Tibial artery (tissue), 4 donors: ENCODE measurements around the gene OTUB1.

Source experiments
- DNase-seq, 2 donors: peaks; one replicate each; pipeline ENCODE4 v3.0.0-alpha.2; 2019
- H3K27ac ChIP-seq, 2 donors: fragments of 200-600 bp; sonication (generic) in 1 of 2; 1 replicate in 1 of 2; 2 replicates in 1 of 2; pipeline ENCODE4 v1.5.1; 2018 to 2019; ENCODE audit warnings: mild to moderate bottlenecking in 1 of 2
- H3K27me3 ChIP-seq, 2 donors: fragments of 200-600 bp; sonication (generic) in 1 of 2; one replicate each; pipeline versions ENCODE4 v1.5.1 to v1.6.0; 2016 to 2019
- H3K36me3 ChIP-seq, 3 donors: fragments of 200-600 bp; sonication (generic) in 2 of 3; one replicate each; pipeline ENCODE4 v1.5.1; 2016 to 2019; ENCODE audit warnings: mild to moderate bottlenecking in 2 of 3
- H3K4me1 ChIP-seq, 4 donors: fragments of 200-600 bp; sonication (generic) in 2 of 4; 1 replicate in 3 of 4; 2 replicates in 1 of 4; pipeline ENCODE4 v1.5.1; 2016 to 2019
- H3K4me3 ChIP-seq, 2 donors: fragments of 200-600 bp; sonication (generic) in 1 of 2; 1 replicate in 1 of 2; 2 replicates in 1 of 2; pipeline ENCODE4 v1.5.1; 2018 to 2019; ENCODE audit warnings: mild to moderate bottlenecking in 2 of 2
- H3K9me3 ChIP-seq, 3 donors: fragments of 200-600 bp; sonication (generic) in 1 of 3; one replicate each; pipeline ENCODE4 v1.5.1; 2016 to 2019
- CTCF ChIP-seq, 2 experiments: fragments of 200-600 bp in 1 of 2; fragments of 450-650 bp in 1 of 2; IDR thresholded peaks; one replicate each; pipeline ENCODE4 v1.5.1; 2017 to 2019; ENCODE audit warnings: antibody characterized with exemption in 2 of 2, mild to moderate bottlenecking in 1 of 2, moderate library complexity in 1 of 2
- intact Hi-C: fragments of 100-400 bp; cut with DNase I; formaldehyde crosslinking; loops from one replicate; pipeline ENCODE4 v1.15.0; 2023; ENCODE audit warnings: low total_unique reads

OTUB1 gene

GRCh38 chr11:64023712-64024710 is 37.8 kb downstream of the OTUB1 start:
- no peak for TF ChIP-seq CTCF (IDR thresholded peaks at IDR 0.05)
- H3K27me3 ChIP-seq = peaks cover 0 to 18% of the 10 kb centered on the region in 2 donors
- no peak overlapping the region for H3K27ac ChIP-seq
- H3K4me1 ChIP-seq = peaks cover 0 to 14% (median 6%) of the 10 kb centered on the region in 4 donors
- H3K4me3 ChIP-seq = no peak overlapping the region
- H3K9me3 ChIP-seq = no peaks in the 10 kb centered on the region
- H3K36me3 ChIP-seq = no peaks in the 10 kb centered on the region
- DNase-seq = no peak
- intact Hi-C loops = no loop called here

- no peaks in the 10 kb centered on the region for H3K9me3 ChIP-seq
- intact Hi-C loops = no loop called here
- no peak overlapping the region for H3K4me3 ChIP-seq
- no peak for TF ChIP-seq CTCF (IDR thresholded peaks at IDR 0.05)
- no peak overlapping the region for H3K27ac ChIP-seq
- H3K27me3 ChIP-seq = peaks cover 0 to 21% of the 10 kb centered on the region in 2 donors
- DNase-seq = no peak
- no peaks in the 10 kb centered on the region for H3K36me3 ChIP-seq
- peaks cover 0 to 9% (median 6%) of the 10 kb centered on the region in 4 donors for H3K4me1 ChIP-seq
Measured at GRCh38 chr11:64025205-64025604, 39.0 kb downstream of the OTUB1 start.

GRCh38 chr11:64026575-64027205 is 40.5 kb downstream of the OTUB1 start:
- Histone ChIP-seq H3K9me3 (no peaks in the 10 kb centered on the region), H3K27me3 (peaks cover 0 to 20% of the 10 kb centered on the region in 2 donors), H3K4me3 (no peak overlapping the region), H3K4me1 (peaks cover 0 to 9% (median 6%) of the 10 kb centered on the region in 4 donors), H3K27ac (no peak overlapping the region), H3K36me3 (no peaks in the 10 kb centered on the region)
- TF ChIP-seq CTCF (IDR thresholded peaks at IDR 0.05) = no peak
- intact Hi-C loops = no loop called here
- DNase-seq = no peak

GRCh38 chr11:64027651-64028397 is 41.6 kb downstream of the OTUB1 start:
- intact Hi-C loops = no loop called here
- no peak overlapping the region for H3K27ac ChIP-seq
- DNase-seq = no peak
- no peaks in the 10 kb centered on the region for H3K36me3 ChIP-seq
- peaks cover 0 to 30% of the 10 kb centered on the region in 2 donors for H3K27me3 ChIP-seq
- H3K9me3 ChIP-seq = no peaks in the 10 kb centered on the region
- no peak overlapping the region for H3K4me3 ChIP-seq
- H3K4me1 ChIP-seq = peaks cover 0 to 9% (median 6%) of the 10 kb centered on the region in 4 donors
- TF ChIP-seq CTCF (IDR thresholded peaks at IDR 0.05) = no peak

GRCh38 chr11:64028398-64029115 is 42.3 kb downstream of the OTUB1 start:
- Histone ChIP-seq H3K4me3 (no peak overlapping the region), H3K27me3 (peaks cover 0 to 37% of the 10 kb centered on the region in 2 donors), H3K36me3 (no peaks in the 10 kb centered on the region), H3K9me3 (no peaks in the 10 kb centered on the region), H3K4me1 (peaks cover 0 to 9% (median 6%) of the 10 kb centered on the region in 4 donors), H3K27ac (no peak overlapping the region)
- intact Hi-C loops = no loop called here
- DNase-seq = no peak
- TF ChIP-seq CTCF (IDR thresholded peaks at IDR 0.05) = no peak
